GM13976 (cell line): Measurements from ENCODE around the gene LIN28B.
"Not testable (repeated sequence)": the region's sequence is repeated elsewhere in the genome, so short reads cannot be mapped to it uniquely, and the experiment has no call there.

Source experiments
- DNase-seq: peaks from one replicate; pipeline ENCODE4 v3.0.0; 2012; ENCODE audit warnings: low spot score
- in situ Hi-C: fragments of 300-500 bp; cut with MboI; formaldehyde crosslinking; loops from one replicate; pipeline ENCODE4 v1.12.0; 2022; ENCODE audit warnings: low sequenced_read_pairs, mixed read lengths, inconsistent platforms; ENCODE audit not compliant: unreplicated experiment
- TF ChIP-seq, protein P1 (sequence below): IDR thresholded peaks from 2 replicates; pipeline ENCODE4 v1.5.1; 2012; ENCODE audit warnings: borderline replicate concordance, mild to moderate bottlenecking; ENCODE audit not compliant: insufficient read depth; ENCODE audit errors: extremely low read depth, missing control alignments, control extremely low read depth

Gene LIN28B

GRCh38 chr6:104969785-104970581, 13.1 kb downstream of the LIN28B start:
- DNase-seq: no peak
- in situ Hi-C loops: no loop called here
- TF ChIP-seq, protein P1, sequence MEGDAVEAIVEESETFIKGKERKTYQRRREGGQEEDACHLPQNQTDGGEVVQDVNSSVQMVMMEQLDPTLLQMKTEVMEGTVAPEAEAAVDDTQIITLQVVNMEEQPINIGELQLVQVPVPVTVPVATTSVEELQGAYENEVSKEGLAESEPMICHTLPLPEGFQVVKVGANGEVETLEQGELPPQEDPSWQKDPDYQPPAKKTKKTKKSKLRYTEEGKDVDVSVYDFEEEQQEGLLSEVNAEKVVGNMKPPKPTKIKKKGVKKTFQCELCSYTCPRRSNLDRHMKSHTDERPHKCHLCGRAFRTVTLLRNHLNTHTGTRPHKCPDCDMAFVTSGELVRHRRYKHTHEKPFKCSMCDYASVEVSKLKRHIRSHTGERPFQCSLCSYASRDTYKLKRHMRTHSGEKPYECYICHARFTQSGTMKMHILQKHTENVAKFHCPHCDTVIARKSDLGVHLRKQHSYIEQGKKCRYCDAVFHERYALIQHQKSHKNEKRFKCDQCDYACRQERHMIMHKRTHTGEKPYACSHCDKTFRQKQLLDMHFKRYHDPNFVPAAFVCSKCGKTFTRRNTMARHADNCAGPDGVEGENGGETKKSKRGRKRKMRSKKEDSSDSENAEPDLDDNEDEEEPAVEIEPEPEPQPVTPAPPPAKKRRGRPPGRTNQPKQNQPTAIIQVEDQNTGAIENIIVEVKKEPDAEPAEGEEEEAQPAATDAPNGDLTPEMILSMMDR: no peak

- no peak for DNase-seq
- TF ChIP-seq, protein P1: no peak
- in situ Hi-C loops: no loop called here
Measured at GRCh38 chr6:104973404-104973803, 16.5 kb downstream of the LIN28B start.

DNA sequence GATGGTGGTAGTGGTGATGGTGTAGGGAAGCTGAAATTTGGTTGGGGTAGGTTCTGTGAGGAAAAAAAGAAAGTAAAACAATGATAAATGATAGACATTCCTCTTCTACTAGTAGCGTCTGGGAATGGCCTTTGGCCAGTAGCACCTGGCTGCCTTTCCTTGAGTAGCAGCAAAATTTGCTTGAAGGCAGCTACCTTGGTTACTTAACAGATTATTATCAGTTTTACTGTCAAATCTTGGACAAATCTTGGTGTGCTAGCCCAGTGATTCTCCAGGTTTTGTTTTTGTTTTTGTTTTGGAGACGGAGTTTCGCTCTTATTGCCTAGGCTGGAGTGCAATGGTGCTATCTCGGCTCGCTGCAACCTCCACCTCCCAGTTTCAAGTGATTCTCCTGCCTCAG, 26.4 kb downstream of the LIN28B start:
- in situ Hi-C loops: no loop called here
- TF ChIP-seq, protein P1: no peak
- DNase-seq: no peak

DNA sequence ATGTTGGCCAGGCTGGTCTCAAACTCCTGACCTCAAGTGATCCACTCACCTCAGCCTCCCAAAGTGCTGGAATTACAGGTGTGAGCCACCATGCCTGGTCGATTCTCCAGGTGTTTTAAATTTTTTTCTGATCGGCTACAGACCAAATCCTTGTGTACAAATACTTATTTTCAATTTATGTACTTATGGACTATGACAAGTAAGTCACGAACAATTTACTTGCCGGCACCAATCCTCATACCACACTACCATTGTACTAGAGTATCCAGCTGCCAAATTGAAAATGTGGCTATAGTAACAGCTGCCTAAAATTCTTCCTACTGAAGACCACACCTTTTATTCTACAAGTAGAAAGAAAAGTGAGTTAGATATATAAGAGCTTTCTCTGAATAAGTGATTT, 26.9 kb downstream of the LIN28B start:
- in situ Hi-C loops: no loop called here
- no peak for DNase-seq
- TF ChIP-seq, protein P1: no peak

GRCh38 chr6:104984831-104985230, 27.9 kb downstream of the LIN28B start:
- no peak for DNase-seq
- in situ Hi-C loops: no loop called here
- TF ChIP-seq, protein P1: no peak

- DNase-seq, in situ Hi-C loops: not testable (repeated sequence)
Measured at GRCh38 chr6:104985875-104986274, 29.0 kb downstream of the LIN28B start.

DNA sequence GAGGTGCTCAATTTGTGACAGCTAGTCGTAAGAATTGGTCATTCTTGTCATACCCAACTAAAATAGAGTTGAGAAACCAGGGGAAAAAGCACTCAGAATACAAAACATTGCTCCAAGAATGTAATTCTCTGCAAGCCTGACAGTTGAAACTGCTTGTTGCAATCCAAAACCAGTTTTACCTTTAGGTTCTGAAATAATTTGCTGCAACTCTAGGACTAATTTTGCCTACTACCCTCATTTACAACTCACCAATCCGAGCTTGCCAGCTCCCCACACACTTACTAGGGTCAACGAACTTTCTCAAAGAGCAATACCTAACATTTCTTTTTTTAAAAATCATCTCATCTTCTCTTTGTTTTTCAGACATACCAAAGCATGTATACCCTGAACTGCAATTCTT, 29.7 kb downstream of the LIN28B start:
- in situ Hi-C loops: no loop called here
- TF ChIP-seq, protein P1: no peak
- DNase-seq: no peak
